ENCODE measurements around the gene KDM6A.

GRCh38 chrX:45126158-45126557 lies 253.2 kb downstream of the KDM6A start:
- TF ChIP-seq EZH2phosphoT487 (IDR thresholded peaks at IDR 0.05; ENCODE audit: borderline replicate concordance) (no peak), EZH2 (IDR thresholded peaks at IDR 0.05) (no peak), POLR2AphosphoS5 (IDR thresholded peaks at IDR 0.05; ENCODE audit: low read depth, low read length) (no peak), CEBPB (IDR thresholded peaks at IDR 0.05; ENCODE audit: low read depth) (no peak), YY1 (IDR thresholded peaks at IDR 0.05; ENCODE audit: extremely low read depth, insufficient replicate concordance, low read depth, low read length) (no peak), SIN3A (IDR thresholded peaks at IDR 0.05; ENCODE audit: low read depth) (no peak)
- TF ChIP-seq, protein P1, sequence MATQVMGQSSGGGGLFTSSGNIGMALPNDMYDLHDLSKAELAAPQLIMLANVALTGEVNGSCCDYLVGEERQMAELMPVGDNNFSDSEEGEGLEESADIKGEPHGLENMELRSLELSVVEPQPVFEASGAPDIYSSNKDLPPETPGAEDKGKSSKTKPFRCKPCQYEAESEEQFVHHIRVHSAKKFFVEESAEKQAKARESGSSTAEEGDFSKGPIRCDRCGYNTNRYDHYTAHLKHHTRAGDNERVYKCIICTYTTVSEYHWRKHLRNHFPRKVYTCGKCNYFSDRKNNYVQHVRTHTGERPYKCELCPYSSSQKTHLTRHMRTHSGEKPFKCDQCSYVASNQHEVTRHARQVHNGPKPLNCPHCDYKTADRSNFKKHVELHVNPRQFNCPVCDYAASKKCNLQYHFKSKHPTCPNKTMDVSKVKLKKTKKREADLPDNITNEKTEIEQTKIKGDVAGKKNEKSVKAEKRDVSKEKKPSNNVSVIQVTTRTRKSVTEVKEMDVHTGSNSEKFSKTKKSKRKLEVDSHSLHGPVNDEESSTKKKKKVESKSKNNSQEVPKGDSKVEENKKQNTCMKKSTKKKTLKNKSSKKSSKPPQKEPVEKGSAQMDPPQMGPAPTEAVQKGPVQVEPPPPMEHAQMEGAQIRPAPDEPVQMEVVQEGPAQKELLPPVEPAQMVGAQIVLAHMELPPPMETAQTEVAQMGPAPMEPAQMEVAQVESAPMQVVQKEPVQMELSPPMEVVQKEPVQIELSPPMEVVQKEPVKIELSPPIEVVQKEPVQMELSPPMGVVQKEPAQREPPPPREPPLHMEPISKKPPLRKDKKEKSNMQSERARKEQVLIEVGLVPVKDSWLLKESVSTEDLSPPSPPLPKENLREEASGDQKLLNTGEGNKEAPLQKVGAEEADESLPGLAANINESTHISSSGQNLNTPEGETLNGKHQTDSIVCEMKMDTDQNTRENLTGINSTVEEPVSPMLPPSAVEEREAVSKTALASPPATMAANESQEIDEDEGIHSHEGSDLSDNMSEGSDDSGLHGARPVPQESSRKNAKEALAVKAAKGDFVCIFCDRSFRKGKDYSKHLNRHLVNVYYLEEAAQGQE (IDR thresholded peaks at IDR 0.05; ENCODE audit: low read depth) = no peak
- TF ChIP-seq, protein P2, sequence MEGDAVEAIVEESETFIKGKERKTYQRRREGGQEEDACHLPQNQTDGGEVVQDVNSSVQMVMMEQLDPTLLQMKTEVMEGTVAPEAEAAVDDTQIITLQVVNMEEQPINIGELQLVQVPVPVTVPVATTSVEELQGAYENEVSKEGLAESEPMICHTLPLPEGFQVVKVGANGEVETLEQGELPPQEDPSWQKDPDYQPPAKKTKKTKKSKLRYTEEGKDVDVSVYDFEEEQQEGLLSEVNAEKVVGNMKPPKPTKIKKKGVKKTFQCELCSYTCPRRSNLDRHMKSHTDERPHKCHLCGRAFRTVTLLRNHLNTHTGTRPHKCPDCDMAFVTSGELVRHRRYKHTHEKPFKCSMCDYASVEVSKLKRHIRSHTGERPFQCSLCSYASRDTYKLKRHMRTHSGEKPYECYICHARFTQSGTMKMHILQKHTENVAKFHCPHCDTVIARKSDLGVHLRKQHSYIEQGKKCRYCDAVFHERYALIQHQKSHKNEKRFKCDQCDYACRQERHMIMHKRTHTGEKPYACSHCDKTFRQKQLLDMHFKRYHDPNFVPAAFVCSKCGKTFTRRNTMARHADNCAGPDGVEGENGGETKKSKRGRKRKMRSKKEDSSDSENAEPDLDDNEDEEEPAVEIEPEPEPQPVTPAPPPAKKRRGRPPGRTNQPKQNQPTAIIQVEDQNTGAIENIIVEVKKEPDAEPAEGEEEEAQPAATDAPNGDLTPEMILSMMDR (IDR thresholded peaks at IDR 0.05 in 2 of 3, conservative IDR thresholded peaks at IDR 0.05 in 1 of 3; ENCODE audit: borderline replicate concordance in 1 of 3, insufficient read depth in 1 of 3, low read depth in 2 of 3, low read length in 2 of 3) = no peak
- TF ChIP-seq, protein P3, sequence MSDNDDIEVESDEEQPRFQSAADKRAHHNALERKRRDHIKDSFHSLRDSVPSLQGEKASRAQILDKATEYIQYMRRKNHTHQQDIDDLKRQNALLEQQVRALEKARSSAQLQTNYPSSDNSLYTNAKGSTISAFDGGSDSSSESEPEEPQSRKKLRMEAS (IDR thresholded peaks at IDR 0.05) = no peak
- TF ChIP-seq, protein P4, sequence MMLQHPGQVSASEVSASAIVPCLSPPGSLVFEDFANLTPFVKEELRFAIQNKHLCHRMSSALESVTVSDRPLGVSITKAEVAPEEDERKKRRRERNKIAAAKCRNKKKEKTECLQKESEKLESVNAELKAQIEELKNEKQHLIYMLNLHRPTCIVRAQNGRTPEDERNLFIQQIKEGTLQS (IDR thresholded peaks at IDR 0.05) = no peak

Data from HCT116 (cell line).